HFF-Myc (cell line): ENCODE results near the gene CDH24.

Source experiments
- DNase-seq: peaks from one replicate; pipeline ENCODE4 v3.0.0-alpha.2; 2011; ENCODE audit warnings: low read depth; ENCODE audit errors: extremely low read depth
- H3K4me3 ChIP-seq: replicated peaks from 2 replicates; pipeline ENCODE4 v1.5.1; 2011; ENCODE audit warnings: low read depth, mild to moderate bottlenecking, control low read depth, low read length
- CTCF ChIP-seq: IDR thresholded peaks from 2 replicates; pipeline ENCODE4 v1.5.1; 2012; ENCODE audit warnings: mild to moderate bottlenecking, low read depth, low read length, control low read depth; ENCODE audit errors: missing control alignments

The CDH24 gene

GRCh38 chr14:23090254-23090636 lies 32.9 kb upstream of the CDH24 start:
- no peak for TF ChIP-seq CTCF
- no peak for DNase-seq
- H3K4me3 ChIP-seq = no peak overlapping the region

GRCh38 chr14:23089498-23090253 lies 32.4 kb upstream of the CDH24 start:
- H3K4me3 ChIP-seq = no peak overlapping the region
- DNase-seq = no peak
- no peak for TF ChIP-seq CTCF

- no peak for DNase-seq
- no peak for TF ChIP-seq CTCF
- no peak overlapping the region for H3K4me3 ChIP-seq
These were observed 29.2 kb upstream of the CDH24 start for GRCh38 chr14:23086565-23086964.

GRCh38 chr14:23085458-23085857 lies 28.1 kb upstream of the CDH24 start:
- no peak for TF ChIP-seq CTCF
- no peak overlapping the region for H3K4me3 ChIP-seq
- DNase-seq = no peak

GRCh38 chr14:23080474-23080873 lies 23.2 kb upstream of the CDH24 start:
- no peak overlapping the region for H3K4me3 ChIP-seq
- no peak for DNase-seq
- TF ChIP-seq CTCF = no peak

GRCh38 chr14:23079716-23080115 lies 22.4 kb upstream of the CDH24 start:
- no peak for DNase-seq

More at GRCh38 chr14:23079716-23080115, 22.4 kb upstream of the CDH24 start:
- no peak overlapping the region for H3K4me3 ChIP-seq
- TF ChIP-seq CTCF = no peak
